HCT116 (cell line): ENCODE measurements around the gene C10orf143. TPM values are rescaled to one million over a fixed set of nuclear protein-coding genes. Genes with fewer than 3 reads are reported as not detected.

Experiments
- ATAC-seq: fragments of 200-7000 bp; cut with Tn5 transposase; 2 replicates; pipeline ENCODE4 v1.9.1; 2020; ENCODE audit warnings: mild to moderate bottlenecking, moderate library complexity
- BruUV-seq: library from RNA; stranded (reverse); fragments of 400-500 nt; replicated peaks from 2 replicates; lab custom pipeline; 2021; lab: Mats Ljungman, UMichigan
- CTCF ChIA-PET: fragments of 300-600 bp; sonication (Branson Sonifier 250); formaldehyde crosslinking; loops from one replicate; lab custom pipeline; 2021; ENCODE audit warnings: antibody characterized with exemption; lab: Charles Lee
- POLR2A ChIA-PET: fragments of 300-600, 350-600 bp; sonication (Branson Sonifier 250); formaldehyde crosslinking; loops from one replicate; lab custom pipeline; 2021; ENCODE audit warnings: antibody characterized with exemption; lab: Charles Lee
- RAD21 ChIA-PET, 2 experiments: fragments of 300-600 bp; sonication (Branson Sonifier 250); formaldehyde crosslinking; loops; one replicate each; lab custom pipeline; 2023; ENCODE audit warnings: low total read pairs in 2 of 2; ENCODE audit not compliant: uncharacterized antibody in 2 of 2, unreplicated experiment in 2 of 2, low non-redundant PET in 1 of 2; lab: Charles Lee
- DNase-seq: peaks from one replicate; pipeline ENCODE4 v3.0.0-alpha.2; 2010; ENCODE audit warnings: low read depth, low spot score
- H2AFZ ChIP-seq: fragments of 200-600 bp; shearing (Covaris generic), sonication (generic); 2 replicates; pipeline ENCODE4 v1.6.1; 2017; ENCODE audit warnings: low read depth, mixed run types, mixed read lengths, antibody characterized with exemption, low read length; ENCODE audit not compliant: poor library complexity, severe bottlenecking
- H3K27ac ChIP-seq: 2 replicates; pipeline ENCODE4 v1.5.1; 2012; ENCODE audit warnings: low read depth, low read length
- H3K27me3 ChIP-seq: fragments of 200-600 bp; sonication (generic); 2 replicates; pipeline ENCODE4 v1.6.1; 2016; ENCODE audit warnings: mixed run types, low read length, mixed read lengths; ENCODE audit not compliant: insufficient read depth
- H3K36me3 ChIP-seq, 2 experiments: fragments of 200-500 bp in 1 of 2; fragments of 200-600 bp in 1 of 2; sonication (Bioruptor generic) in 1 of 2; sonication (generic) in 1 of 2; 2 replicates each; pipeline versions ENCODE4 v1.5.1 to v1.6.1; 2014 to 2016; ENCODE audit warnings: low read length in 2 of 2, inconsistent platforms in 1 of 2, mixed read lengths in 1 of 2, mixed run types in 1 of 2; ENCODE audit not compliant: insufficient read depth in 2 of 2, control insufficient read depth in 1 of 2
- H3K4me1 ChIP-seq, 2 experiments: fragments of 200-600 bp in 1 of 2; sonication (generic) in 1 of 2; 2 replicates each; pipeline versions ENCODE4 v1.5.1 to v1.6.1; 2012 to 2017; ENCODE audit warnings: low read length in 2 of 2, inconsistent platforms in 1 of 2, mild to moderate bottlenecking in 1 of 2, mixed read lengths in 1 of 2, mixed run types in 1 of 2, moderate library complexity in 1 of 2; ENCODE audit not compliant: insufficient read depth in 2 of 2, control insufficient read depth in 1 of 2
- H3K4me2 ChIP-seq: fragments of 200-600 bp; sonication (generic); 2 replicates; pipeline ENCODE4 v1.6.1; 2017; ENCODE audit warnings: mixed run types, low read length, mixed read lengths
- H3K4me3 ChIP-seq, 2 experiments: fragments of 200-600 bp in 1 of 2; sonication (generic) in 1 of 2; replicated peaks in 1 of 2; 2 replicates each; pipeline ENCODE4 v1.5.1; 2011 to 2016; ENCODE audit warnings: low read length in 2 of 2, control low read depth in 1 of 2, low read depth in 1 of 2, mild to moderate bottlenecking in 1 of 2, mixed read lengths in 1 of 2, mixed run types in 1 of 2
- H3K79me2 ChIP-seq: fragments of 200-600 bp; sonication (generic); 2 replicates; pipeline ENCODE4 v1.6.1; 2017; ENCODE audit warnings: mild to moderate bottlenecking, mixed run types, low read length, moderate library complexity, mixed read lengths; ENCODE audit not compliant: insufficient read depth
- H3K9ac ChIP-seq: fragments of 200-600 bp; sonication (generic); 2 replicates; pipeline ENCODE4 v1.6.1; 2016; ENCODE audit warnings: low read length, mixed read lengths
- H3K9me2 ChIP-seq: fragments of 200-600 bp; sonication (generic), shearing (Covaris generic); 2 replicates; pipeline ENCODE4 v1.6.1; 2017; ENCODE audit warnings: mixed run types, mild to moderate bottlenecking, moderate library complexity; ENCODE audit not compliant: insufficient read depth
- H3K9me3 ChIP-seq, 2 experiments: fragments of 200-500 bp in 1 of 2; fragments of 200-600 bp in 1 of 2; sonication (Bioruptor generic) in 1 of 2; sonication (generic) in 1 of 2; 2 replicates each; pipeline ENCODE4 v1.6.1; 2014 to 2017; ENCODE audit warnings: low read length in 2 of 2, mixed read lengths in 2 of 2, inconsistent platforms in 1 of 2, low read depth in 1 of 2, mild to moderate bottlenecking in 1 of 2, mixed run types in 1 of 2, moderate library complexity in 1 of 2; ENCODE audit not compliant: control insufficient read depth in 1 of 2, insufficient read depth in 1 of 2
- H4K20me1 ChIP-seq: fragments of 200-600 bp; sonication (generic), shearing (Covaris generic); 2 replicates; pipeline ENCODE4 v1.6.1; 2017; ENCODE audit warnings: mixed run types, mild to moderate bottlenecking, moderate library complexity; ENCODE audit not compliant: insufficient read depth
- CEBPB ChIP-seq: IDR thresholded peaks from 2 replicates; pipeline ENCODE4 v1.6.1; 2012; ENCODE audit warnings: low read depth
- EGR1 ChIP-seq: IDR thresholded peaks from 2 replicates; pipeline ENCODE4 v1.6.1; 2012; ENCODE audit warnings: low read depth
- EZH2 ChIP-seq: fragments of 200-600 bp; sonication (generic); IDR thresholded peaks from 2 replicates; pipeline ENCODE4 v1.6.1; 2017; ENCODE audit warnings: antibody characterized with exemption, mixed run types
- FOSL1 ChIP-seq: IDR thresholded peaks from 2 replicates; pipeline ENCODE4 v1.6.1; 2012; ENCODE audit warnings: low read depth
- JUND ChIP-seq: IDR thresholded peaks from 2 replicates; pipeline ENCODE4 v1.6.1; 2012
- POLR2A ChIP-seq: IDR thresholded peaks from 2 replicates; pipeline ENCODE4 v1.7.0; 2011; ENCODE audit warnings: borderline replicate concordance; ENCODE audit not compliant: insufficient read depth, insufficient read length; ENCODE audit errors: extremely low read depth
- RAD21 ChIP-seq: IDR thresholded peaks from 2 replicates; pipeline ENCODE4 v1.6.1; 2012; ENCODE audit warnings: low read depth, mild to moderate bottlenecking
- SP1 ChIP-seq: IDR thresholded peaks from 2 replicates; pipeline ENCODE4 v1.6.1; 2012; ENCODE audit warnings: low read depth
- TCF7L2 ChIP-seq: IDR thresholded peaks from 2 replicates; pipeline ENCODE4 v1.7.0; 2011; ENCODE audit warnings: borderline replicate concordance, inconsistent platforms; ENCODE audit not compliant: insufficient read depth, insufficient read length; ENCODE audit errors: extremely low read depth
- YY1 ChIP-seq: IDR thresholded peaks from 2 replicates; pipeline ENCODE4 v1.6.1; 2011; ENCODE audit warnings: low read length, low read depth, moderate library complexity, mild to moderate bottlenecking; ENCODE audit not compliant: insufficient replicate concordance; ENCODE audit errors: extremely low read depth
- intact Hi-C: fragments of 100-400 bp; cut with micrococcal nuclease; formaldehyde crosslinking; loops from 2 replicates; pipeline ENCODE4 v1.10.0; 2022
- total RNA-seq: library from RNA; stranded (reverse); gene quantifications from one replicate; pipeline ENCODE4 v1.2.1, GENCODE V29; 2021; ENCODE audit not compliant: unreplicated experiment
- TF ChIP-seq, protein P1 (sequence below): IDR thresholded peaks from 2 replicates; pipeline ENCODE4 v1.6.1; 2012
- TF ChIP-seq, protein P2 (sequence below): IDR thresholded peaks from 2 replicates; pipeline ENCODE4 v1.6.1; 2012
- TF ChIP-seq, protein P3 (sequence below): IDR thresholded peaks from 2 replicates; pipeline ENCODE4 v1.6.1; 2012; ENCODE audit warnings: low read depth

C10orf143 gene
- total RNA-seq, 1 experiment from 2014 or later: 0.66 TPM

DNA sequence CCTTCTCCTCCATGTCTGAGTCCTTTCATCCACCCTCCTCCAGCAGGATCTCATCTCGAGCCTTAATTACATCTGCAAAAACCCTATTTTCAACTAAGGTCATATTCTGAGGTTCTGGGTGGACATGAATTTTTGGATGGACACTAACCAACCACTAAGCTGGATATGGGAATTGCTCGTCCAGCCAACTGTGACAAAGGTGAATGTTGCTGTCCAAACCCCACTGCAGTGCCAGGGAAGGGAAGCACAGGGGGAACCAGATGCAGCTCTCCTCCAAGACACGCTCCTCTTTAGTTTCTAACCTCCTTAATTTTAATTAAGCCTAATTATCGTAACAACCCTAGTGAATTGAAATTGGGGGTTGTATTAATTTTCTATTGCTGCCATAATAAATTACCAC lies 81.4 kb downstream of the C10orf143 start:
- Histone ChIP-seq H3K9ac (no peak overlapping the region), H3K4me3 (no peak overlapping the region), H3K4me1 (no peaks in the 10 kb centered on the region), H2AFZ (no peak overlapping the region), H3K27me3 (no peaks in the 10 kb centered on the region), H4K20me1 (no peaks in the 10 kb centered on the region), H3K36me3 (no peaks in the 10 kb centered on the region), H3K79me2 (no peaks in the 10 kb centered on the region), H3K4me2 (no peak overlapping the region), H3K9me3 (no peaks in the 10 kb centered on the region), H3K9me2 (no peaks in the 10 kb centered on the region), H3K27ac (no peak overlapping the region)
- no TSS peak for BruUV-seq
- no peak for DNase-seq
- RAD21 ChIA-PET: no interaction called here
- TF ChIP-seq EZH2: no peak
- TF ChIP-seq YY1: no peak
- no peak for TF ChIP-seq SP1
- TF ChIP-seq, protein P1, sequence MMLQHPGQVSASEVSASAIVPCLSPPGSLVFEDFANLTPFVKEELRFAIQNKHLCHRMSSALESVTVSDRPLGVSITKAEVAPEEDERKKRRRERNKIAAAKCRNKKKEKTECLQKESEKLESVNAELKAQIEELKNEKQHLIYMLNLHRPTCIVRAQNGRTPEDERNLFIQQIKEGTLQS: no peak
- TF ChIP-seq EGR1: no peak
- no peak for TF ChIP-seq POLR2A
- TF ChIP-seq, protein P2, sequence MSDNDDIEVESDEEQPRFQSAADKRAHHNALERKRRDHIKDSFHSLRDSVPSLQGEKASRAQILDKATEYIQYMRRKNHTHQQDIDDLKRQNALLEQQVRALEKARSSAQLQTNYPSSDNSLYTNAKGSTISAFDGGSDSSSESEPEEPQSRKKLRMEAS: no peak
- no peak for TF ChIP-seq JUND
- no peak for TF ChIP-seq RAD21
- no peak for TF ChIP-seq CEBPB
- no peak for ATAC-seq
- POLR2A ChIA-PET: no interaction called here
- intact Hi-C loops: no loop called here
- CTCF ChIA-PET: no interaction called here

DNA sequence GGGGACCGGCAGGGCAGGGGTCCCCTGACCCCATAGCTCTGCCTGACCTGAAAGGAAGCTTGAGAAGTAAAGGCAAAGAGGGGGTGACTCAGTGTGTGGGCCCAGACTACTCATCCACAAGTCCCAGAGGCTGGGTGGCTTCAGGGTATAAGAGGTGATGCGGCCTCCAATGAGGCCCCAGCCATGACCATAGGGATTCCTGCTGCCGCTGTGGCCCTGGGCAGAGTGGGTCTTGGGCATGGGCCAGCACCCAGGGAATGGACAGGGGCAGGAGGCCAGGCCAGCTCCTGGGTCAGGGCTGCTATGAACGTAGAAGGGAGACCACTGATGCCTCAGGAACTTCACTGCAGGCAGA lies 82.2 kb downstream of the C10orf143 start:
- H3K9me2 ChIP-seq: no peaks in the 10 kb centered on the region
- RAD21 ChIA-PET: no interaction called here

More for the DNA sequence above, 82.2 kb downstream of the C10orf143 start:
- CTCF ChIA-PET: no interaction called here
- no TSS peak for BruUV-seq
- H3K4me2 ChIP-seq: no peak overlapping the region
- H3K27ac ChIP-seq: no peak overlapping the region
- no peak for TF ChIP-seq FOSL1
- no peak for TF ChIP-seq EZH2
- no peak for TF ChIP-seq JUND
- no peak for TF ChIP-seq TCF7L2
- no peak for TF ChIP-seq EGR1
- TF ChIP-seq, protein P3, sequence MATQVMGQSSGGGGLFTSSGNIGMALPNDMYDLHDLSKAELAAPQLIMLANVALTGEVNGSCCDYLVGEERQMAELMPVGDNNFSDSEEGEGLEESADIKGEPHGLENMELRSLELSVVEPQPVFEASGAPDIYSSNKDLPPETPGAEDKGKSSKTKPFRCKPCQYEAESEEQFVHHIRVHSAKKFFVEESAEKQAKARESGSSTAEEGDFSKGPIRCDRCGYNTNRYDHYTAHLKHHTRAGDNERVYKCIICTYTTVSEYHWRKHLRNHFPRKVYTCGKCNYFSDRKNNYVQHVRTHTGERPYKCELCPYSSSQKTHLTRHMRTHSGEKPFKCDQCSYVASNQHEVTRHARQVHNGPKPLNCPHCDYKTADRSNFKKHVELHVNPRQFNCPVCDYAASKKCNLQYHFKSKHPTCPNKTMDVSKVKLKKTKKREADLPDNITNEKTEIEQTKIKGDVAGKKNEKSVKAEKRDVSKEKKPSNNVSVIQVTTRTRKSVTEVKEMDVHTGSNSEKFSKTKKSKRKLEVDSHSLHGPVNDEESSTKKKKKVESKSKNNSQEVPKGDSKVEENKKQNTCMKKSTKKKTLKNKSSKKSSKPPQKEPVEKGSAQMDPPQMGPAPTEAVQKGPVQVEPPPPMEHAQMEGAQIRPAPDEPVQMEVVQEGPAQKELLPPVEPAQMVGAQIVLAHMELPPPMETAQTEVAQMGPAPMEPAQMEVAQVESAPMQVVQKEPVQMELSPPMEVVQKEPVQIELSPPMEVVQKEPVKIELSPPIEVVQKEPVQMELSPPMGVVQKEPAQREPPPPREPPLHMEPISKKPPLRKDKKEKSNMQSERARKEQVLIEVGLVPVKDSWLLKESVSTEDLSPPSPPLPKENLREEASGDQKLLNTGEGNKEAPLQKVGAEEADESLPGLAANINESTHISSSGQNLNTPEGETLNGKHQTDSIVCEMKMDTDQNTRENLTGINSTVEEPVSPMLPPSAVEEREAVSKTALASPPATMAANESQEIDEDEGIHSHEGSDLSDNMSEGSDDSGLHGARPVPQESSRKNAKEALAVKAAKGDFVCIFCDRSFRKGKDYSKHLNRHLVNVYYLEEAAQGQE: no peak
- TF ChIP-seq, protein P1: no peak
- TF ChIP-seq, all 23 proteins: peak for 0
- no peaks in the 10 kb centered on the region for H3K36me3 ChIP-seq
- POLR2A ChIA-PET: no interaction called here
- no peak overlapping the region for H3K9ac ChIP-seq
- no peaks in the 10 kb centered on the region for H3K79me2 ChIP-seq
- H2AFZ ChIP-seq: no peak overlapping the region
- H4K20me1 ChIP-seq: no peaks in the 10 kb centered on the region
- H3K27me3 ChIP-seq: no peaks in the 10 kb centered on the region
- H3K9me3 ChIP-seq: no peaks in the 10 kb centered on the region
- H3K4me3 ChIP-seq: no peak overlapping the region
- DNase-seq (no peak), ATAC-seq (no peak)
- intact Hi-C loops: no loop called here
- H3K4me1 ChIP-seq: no peaks in the 10 kb centered on the region
